Cardiac muscle cell (in vitro differentiated cells and primary cell): ENCODE data around the gene ARF5. TPM values are rescaled to one million over a fixed set of nuclear protein-coding genes. Genes with fewer than 3 reads are reported as not detected.
"Not testable (repeated sequence)": the region's sequence is repeated elsewhere in the genome, so short reads cannot be mapped to it uniquely, and the experiment has no call there.

ENCODE experiments used
- DNase-seq, 2 donors: peaks; one replicate each; pipeline versions ENCODE4 v3.0.0 to v3.0.0-alpha.2; 2010 to 2017; ENCODE audit warnings: low read depth in 1 of 2, low spot score in 1 of 2
- H3K27ac ChIP-seq: fragments of 200-600 bp; sonication (generic); 2 replicates; pipeline ENCODE4 v1.5.1; 2016
- H3K27me3 ChIP-seq: fragments of 200-600 bp; sonication (generic); 2 replicates; pipeline ENCODE4 v1.6.0; 2016; ENCODE audit warnings: control low read depth
- H3K36me3 ChIP-seq: fragments of 200-600 bp; sonication (generic); 2 replicates; pipeline ENCODE4 v1.5.1; 2016; ENCODE audit warnings: control low read depth
- H3K4me1 ChIP-seq: fragments of 200-600 bp; sonication (generic); 2 replicates; pipeline ENCODE4 v1.8.1; 2017; ENCODE audit warnings: low read depth, mild to moderate bottlenecking, mixed run types
- H3K4me3 ChIP-seq: fragments of 200-600 bp; sonication (generic); 2 replicates; pipeline ENCODE4 v1.5.1; 2016; ENCODE audit warnings: mild to moderate bottlenecking
- H3K9me3 ChIP-seq: fragments of 200-600 bp; sonication (generic); 2 replicates; pipeline ENCODE4 v1.5.1; 2017; ENCODE audit warnings: low read depth, mild to moderate bottlenecking, control low read depth
- polyA plus RNA-seq: library from polyadenylated mRNA; unstranded; fragments of >200 nt; fragmentation: Nextera tagmentation; extraction: Ambion mirVana; gene quantifications from 2 replicates; pipeline ENCODE4 v1.2.1, GENCODE V29; 2016
- total RNA-seq: library from RNA; depleted of rRNA; stranded (reverse); fragments of >200 nt; gene quantifications from 2 replicates; pipeline ENCODE4 v1.2.3, GENCODE V29; 2016
- TF ChIP-seq, protein P1 (sequence below): IDR thresholded peaks from 2 replicates; pipeline ENCODE4 v1.5.1; 2012; ENCODE audit warnings: low read depth, mild to moderate bottlenecking, low read length

The ARF5 gene
- total and polyA plus RNA-seq, 2 experiments from 2014 or later: 264 to 280 TPM

DNA sequence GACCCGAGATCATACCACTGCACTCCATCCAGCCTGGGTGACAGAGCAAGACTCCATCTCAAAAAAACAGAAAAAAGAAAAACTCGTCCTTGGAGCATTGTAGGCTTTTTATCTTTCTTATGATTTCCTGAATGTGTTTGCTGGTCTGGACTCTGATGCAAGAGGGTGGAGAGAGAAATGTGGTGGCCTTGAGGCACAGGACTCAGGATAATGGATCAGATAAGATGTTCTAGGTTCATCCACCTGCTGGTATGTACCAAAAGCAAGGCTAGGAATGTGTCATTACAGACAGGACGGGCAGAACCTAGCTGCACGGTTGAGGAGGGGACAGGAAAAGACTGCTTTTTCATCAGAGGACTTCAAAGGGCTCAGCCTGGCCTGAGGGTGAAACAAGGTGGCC is 36.3 kb upstream of the ARF5 start:
- no peak for DNase-seq
- Histone ChIP-seq H3K27me3 (no peaks in the 10 kb centered on the region), H3K9me3 (no peaks in the 10 kb centered on the region), H3K4me1 (no peaks in the 10 kb centered on the region), H3K4me3 (no peak overlapping the region), H3K36me3 (no peaks in the 10 kb centered on the region), H3K27ac (no peak overlapping the region)
- TF ChIP-seq, protein P1, sequence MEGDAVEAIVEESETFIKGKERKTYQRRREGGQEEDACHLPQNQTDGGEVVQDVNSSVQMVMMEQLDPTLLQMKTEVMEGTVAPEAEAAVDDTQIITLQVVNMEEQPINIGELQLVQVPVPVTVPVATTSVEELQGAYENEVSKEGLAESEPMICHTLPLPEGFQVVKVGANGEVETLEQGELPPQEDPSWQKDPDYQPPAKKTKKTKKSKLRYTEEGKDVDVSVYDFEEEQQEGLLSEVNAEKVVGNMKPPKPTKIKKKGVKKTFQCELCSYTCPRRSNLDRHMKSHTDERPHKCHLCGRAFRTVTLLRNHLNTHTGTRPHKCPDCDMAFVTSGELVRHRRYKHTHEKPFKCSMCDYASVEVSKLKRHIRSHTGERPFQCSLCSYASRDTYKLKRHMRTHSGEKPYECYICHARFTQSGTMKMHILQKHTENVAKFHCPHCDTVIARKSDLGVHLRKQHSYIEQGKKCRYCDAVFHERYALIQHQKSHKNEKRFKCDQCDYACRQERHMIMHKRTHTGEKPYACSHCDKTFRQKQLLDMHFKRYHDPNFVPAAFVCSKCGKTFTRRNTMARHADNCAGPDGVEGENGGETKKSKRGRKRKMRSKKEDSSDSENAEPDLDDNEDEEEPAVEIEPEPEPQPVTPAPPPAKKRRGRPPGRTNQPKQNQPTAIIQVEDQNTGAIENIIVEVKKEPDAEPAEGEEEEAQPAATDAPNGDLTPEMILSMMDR: no peak

- H3K36me3 ChIP-seq: no peaks in the 10 kb centered on the region
- no peaks in the 10 kb centered on the region for H3K9me3 ChIP-seq
- H3K27ac ChIP-seq: no peak overlapping the region
- no peak for DNase-seq
- TF ChIP-seq, protein P1: no peak
- no peaks in the 10 kb centered on the region for H3K4me1 ChIP-seq
- H3K27me3 ChIP-seq: no peaks in the 10 kb centered on the region
- H3K4me3 ChIP-seq: no peak overlapping the region
Measured at GRCh38 chr7:127556404-127556803, 31.8 kb upstream of the ARF5 start.

GRCh38 chr7:127557803-127558202 is 30.4 kb upstream of the ARF5 start:
- Histone ChIP-seq H3K9me3 (no peaks in the 10 kb centered on the region), H3K27ac (no peak overlapping the region), H3K27me3 (no peaks in the 10 kb centered on the region), H3K4me1 (no peaks in the 10 kb centered on the region), H3K36me3 (no peaks in the 10 kb centered on the region), H3K4me3 (no peak overlapping the region)
- DNase-seq: no peak
- TF ChIP-seq, protein P1: no peak

- no peaks in the 10 kb centered on the region for H3K9me3 ChIP-seq
- no peak overlapping the region for H3K4me3 ChIP-seq
- DNase-seq: no peak
- TF ChIP-seq, protein P1: no peak
- no peaks in the 10 kb centered on the region for H3K36me3 ChIP-seq
- no peaks in the 10 kb centered on the region for H3K4me1 ChIP-seq
- H3K27ac ChIP-seq: no peak overlapping the region
- no peaks in the 10 kb centered on the region for H3K27me3 ChIP-seq
Measured at GRCh38 chr7:127566242-127566641, 22.0 kb upstream of the ARF5 start.

- H3K4me1 ChIP-seq, H3K4me3 ChIP-seq, H3K27me3 ChIP-seq, DNase-seq, H3K27ac ChIP-seq, H3K36me3 ChIP-seq, H3K9me3 ChIP-seq: not testable (repeated sequence)
Measured at GRCh38 chr7:127568034-127568433, 20.2 kb upstream of the ARF5 start.

DNA sequence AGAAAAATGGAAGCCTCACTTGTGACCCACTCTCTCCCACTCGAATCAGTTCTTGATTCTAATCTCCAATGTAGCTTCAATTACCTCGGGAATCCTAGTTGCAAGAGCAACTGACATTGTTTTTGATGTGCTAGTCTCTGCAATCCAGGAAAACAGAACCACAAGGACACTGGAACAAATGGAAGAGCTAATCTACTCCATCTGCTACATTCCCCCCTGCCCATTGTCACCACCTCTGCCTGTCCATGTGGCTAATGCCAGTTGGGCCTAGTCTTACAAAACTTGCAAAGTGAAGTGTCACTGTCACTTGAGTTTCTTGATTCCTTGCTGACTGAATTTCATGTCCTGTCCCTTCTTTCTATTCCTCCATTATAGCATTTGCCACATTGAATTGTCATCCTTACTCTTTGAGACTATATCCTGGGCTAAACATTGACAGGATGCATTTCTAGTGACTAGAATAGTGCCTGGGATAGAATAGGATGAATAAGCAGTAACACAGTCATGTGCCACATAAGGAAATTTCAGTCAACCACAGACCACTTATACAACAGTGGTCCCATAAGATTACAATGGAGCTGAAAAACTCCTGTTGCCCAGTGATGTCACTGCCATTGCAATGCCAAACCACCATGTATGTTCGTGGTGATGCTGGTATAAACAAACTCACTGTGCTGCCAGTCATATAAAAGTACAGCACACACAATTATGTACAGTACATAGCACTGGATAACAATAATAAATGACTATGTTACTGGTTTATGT is 16.3 kb upstream of the ARF5 start:
- no peaks in the 10 kb centered on the region for H3K36me3 ChIP-seq
- H3K9me3 ChIP-seq: no peaks in the 10 kb centered on the region
- H3K4me3 ChIP-seq: no peak overlapping the region
- no peak overlapping the region for H3K27ac ChIP-seq
- H3K4me1 ChIP-seq: no peaks in the 10 kb centered on the region
- H3K27me3 ChIP-seq: no peaks in the 10 kb centered on the region
- no peak for DNase-seq
- TF ChIP-seq, protein P1: no peak
